ENCODE results near the gene SUCLG2. TPM values are rescaled to one million over a fixed set of nuclear protein-coding genes. Genes with fewer than 3 reads are reported as not detected.

SUCLG2 gene
- polyA plus RNA-seq, 1 experiment, result 21.3 TPM

DNA sequence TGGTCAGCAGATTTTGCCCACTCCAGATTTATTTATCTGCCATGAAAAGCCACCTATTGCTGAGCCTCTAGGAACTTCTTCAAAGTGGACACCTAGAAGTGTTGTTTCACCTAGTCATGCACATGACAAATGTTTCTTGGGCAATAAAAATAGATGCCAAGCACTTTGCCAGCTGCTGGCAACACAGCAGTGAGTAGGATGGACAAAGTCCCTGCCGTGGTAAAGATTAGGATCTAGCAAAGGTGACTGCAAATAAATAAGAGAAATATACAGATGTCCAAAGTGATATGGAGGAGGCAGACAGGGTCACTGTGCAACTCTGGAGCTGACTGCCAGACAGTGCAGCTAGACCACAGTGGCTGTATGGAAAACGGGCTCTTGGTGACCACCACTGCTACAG lies 137.9 kb downstream of the SUCLG2 start:
- Histone ChIP-seq H3K4me3 (ENCODE audit: low read depth, low read length) (no peak overlapping the region), H3K27me3 (ENCODE audit: control insufficient read depth, insufficient read depth, low read length) (no peaks in the 10 kb centered on the region), H3K36me3 (ENCODE audit: control insufficient read depth, insufficient read depth, low read length) (no peaks in the 10 kb centered on the region)
- ChIA-PET POLR2A (no interaction called here), CTCF (interaction anchor here (1.3 kb wide), 1 partner anchor 13 kb away, joined by 3 read pairs; no protein-coding TSS in a partner anchor)
- TF ChIP-seq, protein P1, sequence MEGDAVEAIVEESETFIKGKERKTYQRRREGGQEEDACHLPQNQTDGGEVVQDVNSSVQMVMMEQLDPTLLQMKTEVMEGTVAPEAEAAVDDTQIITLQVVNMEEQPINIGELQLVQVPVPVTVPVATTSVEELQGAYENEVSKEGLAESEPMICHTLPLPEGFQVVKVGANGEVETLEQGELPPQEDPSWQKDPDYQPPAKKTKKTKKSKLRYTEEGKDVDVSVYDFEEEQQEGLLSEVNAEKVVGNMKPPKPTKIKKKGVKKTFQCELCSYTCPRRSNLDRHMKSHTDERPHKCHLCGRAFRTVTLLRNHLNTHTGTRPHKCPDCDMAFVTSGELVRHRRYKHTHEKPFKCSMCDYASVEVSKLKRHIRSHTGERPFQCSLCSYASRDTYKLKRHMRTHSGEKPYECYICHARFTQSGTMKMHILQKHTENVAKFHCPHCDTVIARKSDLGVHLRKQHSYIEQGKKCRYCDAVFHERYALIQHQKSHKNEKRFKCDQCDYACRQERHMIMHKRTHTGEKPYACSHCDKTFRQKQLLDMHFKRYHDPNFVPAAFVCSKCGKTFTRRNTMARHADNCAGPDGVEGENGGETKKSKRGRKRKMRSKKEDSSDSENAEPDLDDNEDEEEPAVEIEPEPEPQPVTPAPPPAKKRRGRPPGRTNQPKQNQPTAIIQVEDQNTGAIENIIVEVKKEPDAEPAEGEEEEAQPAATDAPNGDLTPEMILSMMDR (IDR thresholded peaks at IDR 0.05; ENCODE audit: insufficient read depth, low read depth, low read length), result no peak
- no peak for DNase-seq (ENCODE audit: low read depth)

DNA sequence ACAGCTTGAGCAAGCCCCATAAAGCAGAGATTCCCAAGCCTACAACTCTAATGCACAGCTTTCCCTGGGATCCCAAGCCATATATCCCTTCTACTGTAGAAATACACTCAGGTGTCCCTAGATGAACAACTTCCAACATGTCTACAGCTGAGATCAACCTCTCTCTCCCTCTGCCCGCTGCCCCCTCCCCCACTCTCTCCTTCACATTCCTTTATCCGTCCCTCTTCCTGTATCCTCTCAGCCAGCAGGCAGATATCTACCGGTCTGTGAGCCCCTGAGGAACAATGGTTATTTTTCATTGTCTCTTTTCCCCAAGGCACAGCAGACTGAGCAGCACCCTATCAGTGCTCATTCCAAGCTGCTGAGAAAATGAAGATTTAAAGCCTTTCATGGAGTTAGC lies 138.6 kb downstream of the SUCLG2 start:
- no peaks in the 10 kb centered on the region for H3K27me3 ChIP-seq (ENCODE audit: control insufficient read depth, insufficient read depth, low read length)
- H3K36me3 ChIP-seq (ENCODE audit: control insufficient read depth, insufficient read depth, low read length), result no peaks in the 10 kb centered on the region
- TF ChIP-seq, protein P1 (IDR thresholded peaks at IDR 0.05; ENCODE audit: insufficient read depth, low read depth, low read length), result no peak
- ChIA-PET POLR2A (no interaction called here), CTCF (interaction anchor here (0.8 to 1.3 kb wide), 3 partner anchors 9 to 14 kb away, joined by 3 read pairs; no protein-coding TSS in a partner anchor)
- DNase-seq (ENCODE audit: low read depth), result no peak
- no peak overlapping the region for H3K4me3 ChIP-seq (ENCODE audit: low read depth, low read length)

DNA sequence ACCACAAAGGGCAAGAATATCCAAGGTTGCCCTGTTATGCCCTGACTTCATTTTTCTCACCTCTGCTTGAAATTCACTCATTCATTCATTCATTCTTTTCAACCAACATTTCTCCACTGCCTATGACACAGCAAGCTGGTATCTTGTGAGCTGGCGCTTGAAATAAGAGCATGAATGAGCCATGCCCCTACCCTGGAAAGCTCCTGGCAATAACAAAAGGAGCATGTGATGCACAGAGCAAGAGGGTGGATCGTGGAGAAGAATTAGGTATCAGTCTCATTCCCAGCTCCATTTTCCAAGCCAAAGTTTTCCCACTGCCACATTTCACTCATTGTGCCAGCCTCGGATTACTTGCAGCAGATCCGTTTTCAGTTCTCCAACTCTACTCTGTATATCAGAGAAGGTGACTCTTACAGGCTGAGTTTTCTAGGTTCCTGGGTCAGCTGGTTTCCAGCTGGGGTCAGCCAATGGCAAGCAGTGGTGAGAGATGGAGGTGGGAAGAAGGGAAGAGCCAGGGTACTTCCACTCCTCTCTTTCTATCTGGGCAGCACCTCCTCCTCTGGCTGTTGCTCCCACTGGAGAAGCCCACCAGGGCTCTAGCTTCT lies 144.8 kb downstream of the SUCLG2 start:
- TF ChIP-seq, protein P1 (IDR thresholded peaks at IDR 0.05; ENCODE audit: insufficient read depth, low read depth, low read length), result no peak
- H3K27me3 ChIP-seq (ENCODE audit: control insufficient read depth, insufficient read depth, low read length), result no peaks in the 10 kb centered on the region
- DNase-seq (ENCODE audit: low read depth), result no peak
- H3K4me3 ChIP-seq (ENCODE audit: low read depth, low read length), result no peak overlapping the region
- H3K36me3 ChIP-seq (ENCODE audit: control insufficient read depth, insufficient read depth, low read length), result no peaks in the 10 kb centered on the region
- CTCF ChIA-PET, result interaction anchor here (1.0 to 1.4 kb wide), 2 partner anchors 8 to 9 kb away, joined by 3 read pairs; no protein-coding TSS in a partner anchor
- POLR2A ChIA-PET, result no interaction called here

DNA sequence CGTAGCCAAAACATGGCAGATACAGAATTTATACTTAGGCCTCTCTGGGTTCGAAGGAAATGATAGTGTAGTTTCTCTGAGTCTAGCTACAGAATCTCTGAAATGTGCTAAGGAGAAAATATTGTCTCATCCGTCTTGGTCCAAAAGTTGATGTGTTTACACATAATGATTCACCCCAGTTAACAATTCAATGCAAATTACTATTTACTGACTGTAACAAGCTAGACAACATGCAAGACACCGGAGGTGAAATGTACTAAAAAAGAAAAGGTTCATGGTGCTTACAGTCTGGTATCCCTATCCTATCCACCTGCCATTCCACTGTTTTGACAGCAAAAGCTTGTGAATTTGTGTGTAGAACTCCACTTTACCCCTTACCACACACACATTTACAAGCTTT lies 146.8 kb downstream of the SUCLG2 start:
- POLR2A ChIA-PET, result no interaction called here
- Histone ChIP-seq H3K4me3 (ENCODE audit: low read depth, low read length) (no peak overlapping the region), H3K36me3 (ENCODE audit: control insufficient read depth, insufficient read depth, low read length) (no peaks in the 10 kb centered on the region), H3K27me3 (ENCODE audit: control insufficient read depth, insufficient read depth, low read length) (no peaks in the 10 kb centered on the region)
- CTCF ChIA-PET, result interaction anchor here (1.0 to 1.5 kb wide), 2 partner anchors 8 to 18 kb away, joined by 3 to 4 read pairs; no protein-coding TSS in a partner anchor
- TF ChIP-seq, protein P1 (IDR thresholded peaks at IDR 0.05; ENCODE audit: insufficient read depth, low read depth, low read length), result no peak
- DNase-seq (ENCODE audit: low read depth), result no peak

DNA sequence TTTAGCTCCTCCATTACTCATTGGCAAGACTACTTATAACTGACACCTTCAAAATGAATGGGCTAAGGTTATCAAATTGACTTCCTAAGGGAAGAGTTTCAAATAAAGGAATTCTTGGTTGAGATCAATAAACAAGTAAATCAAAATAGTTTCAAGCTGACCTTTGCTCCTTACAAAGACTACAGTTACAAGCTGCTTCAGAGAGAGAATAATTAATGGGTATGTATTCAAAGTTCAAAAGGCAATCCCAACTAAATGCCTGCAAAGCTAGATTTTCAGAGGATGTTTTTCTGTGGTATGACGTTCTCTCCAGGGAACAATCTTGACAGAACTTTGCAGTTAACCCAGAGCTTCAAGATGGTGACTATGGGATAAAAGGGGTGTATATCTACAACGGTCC lies 153.7 kb downstream of the SUCLG2 start:
- CTCF ChIA-PET, result interaction anchor here (0.7 kb wide), 1 partner anchor 9 kb away, joined by 3 read pairs; no protein-coding TSS in a partner anchor

More for the DNA sequence above, 153.7 kb downstream of the SUCLG2 start:
- no peak overlapping the region for H3K4me3 ChIP-seq (ENCODE audit: low read depth, low read length)
- H3K36me3 ChIP-seq (ENCODE audit: control insufficient read depth, insufficient read depth, low read length), result no peaks in the 10 kb centered on the region
- TF ChIP-seq, protein P1 (IDR thresholded peaks at IDR 0.05; ENCODE audit: insufficient read depth, low read depth, low read length), result no peak
- no peak for DNase-seq (ENCODE audit: low read depth)
- POLR2A ChIA-PET, result no interaction called here
- no peaks in the 10 kb centered on the region for H3K27me3 ChIP-seq (ENCODE audit: control insufficient read depth, insufficient read depth, low read length)
